OCI-M2 (cell line): Measurements from ENCODE around the gene RAD51B.

Experiments used
- DNase-seq: peaks from one replicate; lab custom pipeline; 2025; ENCODE audit not compliant: unreplicated experiment; lab: John Stamatoyannopoulos, UW

Gene RAD51B

GRCh38 chr14:68263563-68264259, 444.1 kb downstream of the RAD51B start:
- DNase-seq, result no peak

DNA sequence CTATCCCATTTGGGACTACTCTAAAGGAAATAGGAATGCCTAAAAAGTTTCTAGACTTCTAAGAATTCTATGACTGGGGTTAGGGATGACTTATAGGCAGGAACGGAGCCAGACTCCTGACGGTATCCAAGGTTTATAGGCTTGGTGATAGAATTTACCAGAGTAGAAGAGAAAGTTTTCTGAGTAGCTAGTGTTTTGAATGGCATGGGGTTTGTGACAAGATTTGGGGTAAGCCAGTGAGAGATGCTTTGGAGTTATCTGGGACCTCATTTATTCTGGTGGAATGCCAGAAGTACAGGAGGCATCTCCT, 444.6 kb downstream of the RAD51B start:
- DNase-seq, result no peak

DNA sequence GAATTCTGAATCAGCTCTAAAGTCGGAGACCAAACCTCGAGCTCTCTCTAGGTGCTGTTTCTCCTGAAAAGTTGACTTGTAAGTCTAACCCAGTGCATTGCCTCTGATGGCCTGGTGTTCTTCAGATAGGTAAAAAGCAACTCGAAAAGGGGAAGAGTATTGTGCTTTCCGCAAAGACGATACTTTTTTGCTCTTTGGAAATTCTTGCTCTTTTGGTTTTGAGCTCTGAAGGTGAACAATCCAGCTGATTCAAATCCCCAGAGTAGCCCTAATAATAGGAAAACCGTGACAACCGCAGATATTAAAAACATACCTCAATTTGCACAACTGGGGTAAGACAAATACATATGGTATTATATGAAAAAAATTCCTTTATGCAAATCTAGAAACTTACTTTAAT, 447.4 kb downstream of the RAD51B start:
- DNase-seq, result no peak

DNA sequence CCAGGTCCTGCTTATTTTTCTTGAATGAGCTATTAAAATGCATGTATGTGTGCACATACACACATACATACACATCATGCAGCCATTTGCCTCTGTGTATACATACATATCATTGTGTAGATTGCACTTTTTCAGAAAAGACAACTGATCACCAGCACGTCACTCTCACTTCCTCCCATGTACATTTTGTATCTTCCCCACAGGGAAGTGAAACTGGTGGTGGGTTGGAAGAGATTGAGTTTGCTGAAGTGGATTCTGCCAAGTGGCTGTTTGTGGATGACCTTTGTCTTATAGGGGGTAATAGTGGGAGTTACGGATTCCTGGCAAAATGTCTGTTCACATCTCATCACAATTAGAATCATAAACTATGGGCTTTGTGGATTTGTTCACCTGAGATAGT, 448.6 kb downstream of the RAD51B start:
- DNase-seq, result no peak

GRCh38 chr14:68268719-68269118, 449.1 kb downstream of the RAD51B start:
- DNase-seq, result no peak

DNA sequence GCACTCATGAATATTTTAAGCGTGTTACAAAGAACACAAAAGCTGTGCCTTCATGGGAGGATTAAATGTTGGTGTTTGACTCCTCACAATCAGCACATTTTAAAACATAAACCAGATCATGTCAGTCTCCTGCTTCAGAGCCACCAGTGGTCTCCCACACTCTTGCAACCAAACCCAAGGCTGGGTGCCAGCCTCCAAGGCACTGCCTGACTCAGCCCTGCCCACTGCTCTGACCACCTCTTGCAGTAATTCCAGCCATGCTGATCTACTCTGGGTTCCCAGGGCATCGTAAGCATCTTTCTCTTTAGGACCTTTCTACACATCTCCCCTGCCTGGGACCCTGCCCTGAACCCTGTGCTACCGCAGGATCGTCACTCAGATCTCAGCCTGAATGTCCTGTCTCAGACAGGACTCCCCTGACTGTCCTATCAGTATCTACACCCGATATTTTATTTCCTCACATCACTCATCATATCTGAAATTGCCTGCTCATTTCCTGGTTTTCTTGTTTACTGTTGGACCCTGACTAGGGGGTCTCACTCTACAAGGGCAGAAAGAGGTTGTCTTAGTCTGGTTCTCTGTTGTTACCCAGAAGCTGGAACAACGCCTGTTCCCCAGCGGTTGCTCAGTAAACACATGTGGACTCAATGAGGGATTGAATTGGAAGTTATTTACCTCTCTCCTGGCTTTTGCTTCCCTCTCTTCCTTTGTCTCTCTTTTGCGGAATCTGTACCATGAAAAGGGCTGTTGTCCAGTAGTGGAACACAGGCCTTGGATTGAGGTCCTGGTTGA, 449.8 kb downstream of the RAD51B start:
- no peak for DNase-seq

DNA sequence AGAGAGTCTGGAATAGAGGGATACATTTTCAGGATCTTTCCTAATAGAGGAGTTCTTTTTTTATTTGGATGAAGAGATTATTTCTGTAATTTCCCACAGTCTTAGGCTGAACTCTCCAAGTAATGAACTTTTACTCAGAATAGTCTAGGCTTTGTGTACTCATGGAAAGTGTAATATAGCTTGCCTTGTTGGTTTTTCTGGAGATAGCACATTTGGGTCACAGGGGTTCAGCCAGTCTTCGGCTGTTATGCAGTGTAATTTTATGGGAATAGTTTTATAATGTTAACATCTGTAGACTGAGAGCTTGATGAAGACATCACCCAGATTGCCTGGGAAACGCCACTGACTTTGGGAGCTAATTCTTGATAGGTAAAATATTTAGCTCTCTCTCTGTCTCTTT, 450.8 kb downstream of the RAD51B start:
- DNase-seq, result no peak

GRCh38 chr14:68271913-68272391, 452.4 kb downstream of the RAD51B start:
- DNase-seq, result no peak

DNA sequence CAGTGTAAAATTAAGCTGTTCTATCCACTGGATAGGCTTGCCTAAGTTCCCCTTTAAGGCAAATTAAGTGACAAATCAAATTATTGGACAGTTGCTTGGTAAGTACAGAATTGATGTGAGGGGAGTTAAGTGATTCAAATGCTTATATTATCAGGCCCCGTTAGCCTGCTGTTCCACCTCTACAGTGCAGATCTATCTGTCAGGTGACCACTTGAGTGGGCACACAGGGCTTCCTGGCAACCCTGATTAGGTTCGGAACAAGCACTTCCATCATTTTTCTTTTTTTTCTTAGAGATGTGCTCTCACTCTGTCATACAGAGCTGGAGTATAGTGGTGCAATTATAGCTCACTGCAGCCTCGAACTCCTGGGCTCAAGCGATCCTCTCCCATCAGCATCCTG, 453.8 kb downstream of the RAD51B start:
- DNase-seq, result no peak

GRCh38 chr14:68274725-68275124, 455.1 kb downstream of the RAD51B start:
- DNase-seq, result no peak

- DNase-seq, result no peak
Measured at GRCh38 chr14:68278576-68279436, 459.2 kb downstream of the RAD51B start.

- no peak for DNase-seq
Measured at GRCh38 chr14:68279437-68279720, 459.8 kb downstream of the RAD51B start.

DNA sequence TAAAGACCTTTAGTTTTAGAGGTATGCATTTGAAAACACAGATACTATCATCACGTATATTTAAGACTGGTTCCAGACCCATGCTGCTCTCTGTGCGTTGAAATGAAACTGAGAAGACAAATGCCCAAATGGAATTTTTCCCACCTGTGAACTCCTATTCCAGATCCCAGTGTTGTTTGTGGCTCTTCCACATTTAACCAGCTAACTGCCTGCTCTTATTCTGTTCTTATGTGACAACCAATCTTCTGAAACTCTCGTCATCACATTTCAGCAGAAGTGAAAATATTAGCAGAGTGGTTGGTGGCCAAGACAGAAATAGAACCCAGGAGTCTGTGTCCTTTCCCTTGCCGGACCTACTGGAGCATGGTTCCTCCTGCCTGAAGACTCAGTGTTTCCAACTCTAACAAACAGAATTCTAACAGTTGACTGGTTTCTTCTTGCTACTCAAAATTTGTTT, 460.2 kb downstream of the RAD51B start:
- no peak for DNase-seq

DNA sequence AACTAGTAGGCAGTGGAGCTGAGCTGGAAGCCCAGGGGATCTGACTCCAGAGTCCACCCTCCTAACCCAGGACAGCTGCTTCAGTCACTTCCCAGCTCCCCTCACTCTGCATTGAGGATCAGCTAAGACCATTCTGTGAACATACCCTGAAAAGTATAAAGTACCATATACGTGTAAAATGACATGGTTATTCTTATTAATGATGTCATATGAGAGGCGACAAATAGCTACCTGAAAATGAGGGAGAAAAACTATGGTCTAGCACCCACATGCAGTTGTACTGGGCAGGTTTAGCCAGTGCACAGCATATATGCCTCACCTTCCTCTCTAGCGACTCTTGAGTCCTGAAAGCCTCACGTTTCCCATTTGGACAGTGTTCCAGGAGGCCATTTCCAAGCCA, 461.9 kb downstream of the RAD51B start:
- DNase-seq, result no peak

DNA sequence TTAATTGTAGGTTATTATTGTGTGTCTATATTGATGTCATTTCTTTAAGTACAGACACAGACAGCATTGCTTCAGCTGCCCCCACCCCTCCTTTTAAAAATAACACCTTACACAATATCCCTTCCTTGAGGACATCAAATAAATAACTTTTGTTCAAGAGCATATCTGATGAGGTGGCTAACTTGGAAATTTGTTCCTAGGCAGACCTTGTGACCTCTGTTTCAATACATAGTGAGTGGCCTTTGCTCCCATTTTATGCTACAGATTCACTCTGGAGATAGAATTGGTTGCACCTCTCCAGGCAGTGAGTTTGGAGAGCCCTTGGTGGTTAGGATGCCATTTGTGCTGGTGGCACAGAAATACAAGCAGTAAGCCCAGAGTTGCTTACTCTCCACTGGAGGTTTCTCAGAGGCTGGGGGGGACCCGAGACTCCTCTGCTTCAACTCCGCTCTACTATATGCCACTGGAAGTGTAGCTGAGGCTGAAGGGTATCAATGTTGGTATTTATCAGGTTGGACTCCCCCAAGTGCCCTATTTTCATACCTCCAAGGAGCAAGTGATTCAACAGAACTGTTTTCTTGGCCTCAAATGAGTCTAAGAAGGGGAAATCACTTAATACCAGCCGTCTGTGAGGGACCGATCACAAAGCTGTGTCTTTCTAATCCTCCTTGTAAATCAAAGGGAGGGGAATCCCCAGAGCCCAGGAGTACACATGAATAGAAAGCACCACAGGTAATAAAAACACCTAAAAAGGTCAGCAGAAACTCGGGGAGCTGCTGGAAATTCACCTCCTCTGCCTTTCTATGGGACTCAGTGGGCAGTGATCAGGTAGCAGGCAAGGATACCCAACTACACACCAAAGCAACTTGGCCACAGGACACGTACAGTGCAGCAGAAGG, 463.1 kb downstream of the RAD51B start:
- no peak for DNase-seq

DNA sequence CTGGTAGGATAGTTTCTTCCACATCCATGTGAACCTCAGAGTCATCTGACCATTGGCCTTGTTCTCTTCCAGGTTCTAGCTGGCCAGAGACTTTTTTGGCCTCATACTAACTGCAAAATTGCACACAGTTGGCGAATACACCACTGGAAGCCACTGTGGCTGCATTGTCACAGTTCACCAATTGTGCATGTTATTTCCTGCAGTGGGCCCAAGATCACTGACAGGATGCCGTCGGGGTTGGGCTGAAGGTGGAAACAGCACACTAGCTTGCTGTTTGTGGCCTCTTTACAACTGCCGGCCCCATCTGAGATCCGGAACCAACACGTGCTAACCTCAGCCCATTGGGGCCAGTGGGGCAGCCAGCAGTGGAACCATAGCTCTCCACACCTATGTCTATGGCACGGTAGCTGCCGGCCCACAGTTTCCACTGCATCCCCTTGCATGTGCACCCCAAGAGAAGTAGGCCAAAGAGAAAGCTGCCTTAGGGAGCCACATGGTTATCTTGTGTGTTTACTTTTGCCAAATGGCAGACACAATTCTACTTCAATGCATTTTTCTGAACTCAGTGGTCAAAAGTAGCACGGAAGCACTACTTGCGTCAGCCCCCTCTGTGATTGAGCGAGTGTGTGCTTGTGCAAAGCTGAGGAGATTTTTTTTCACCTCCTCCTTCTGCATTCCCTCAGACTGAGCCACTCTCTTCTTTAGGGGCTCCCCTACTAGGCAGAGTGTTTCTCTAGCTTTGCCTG, 464.0 kb downstream of the RAD51B start:
- no peak for DNase-seq

DNA sequence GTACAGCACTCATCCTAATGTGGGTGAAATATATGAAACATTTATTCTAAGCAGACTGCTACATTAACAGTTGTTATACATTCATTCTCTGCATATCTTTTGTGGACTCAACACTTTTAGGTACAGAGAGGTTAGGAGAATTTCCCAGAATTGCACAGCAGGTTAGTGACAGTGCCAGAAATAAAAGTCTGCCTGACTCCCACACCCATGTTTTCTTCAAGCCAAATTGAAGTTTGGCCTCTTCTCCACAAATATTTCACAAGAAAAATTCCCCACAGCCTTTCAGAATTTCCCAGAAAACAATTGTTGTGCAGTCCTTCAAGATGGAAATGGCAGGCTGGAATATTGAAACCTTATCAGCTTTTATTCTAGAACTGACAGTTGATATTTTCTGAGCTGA, 464.8 kb downstream of the RAD51B start:
- no peak for DNase-seq

GRCh38 chr14:68284834-68285233, 465.3 kb downstream of the RAD51B start:
- no peak for DNase-seq

DNA sequence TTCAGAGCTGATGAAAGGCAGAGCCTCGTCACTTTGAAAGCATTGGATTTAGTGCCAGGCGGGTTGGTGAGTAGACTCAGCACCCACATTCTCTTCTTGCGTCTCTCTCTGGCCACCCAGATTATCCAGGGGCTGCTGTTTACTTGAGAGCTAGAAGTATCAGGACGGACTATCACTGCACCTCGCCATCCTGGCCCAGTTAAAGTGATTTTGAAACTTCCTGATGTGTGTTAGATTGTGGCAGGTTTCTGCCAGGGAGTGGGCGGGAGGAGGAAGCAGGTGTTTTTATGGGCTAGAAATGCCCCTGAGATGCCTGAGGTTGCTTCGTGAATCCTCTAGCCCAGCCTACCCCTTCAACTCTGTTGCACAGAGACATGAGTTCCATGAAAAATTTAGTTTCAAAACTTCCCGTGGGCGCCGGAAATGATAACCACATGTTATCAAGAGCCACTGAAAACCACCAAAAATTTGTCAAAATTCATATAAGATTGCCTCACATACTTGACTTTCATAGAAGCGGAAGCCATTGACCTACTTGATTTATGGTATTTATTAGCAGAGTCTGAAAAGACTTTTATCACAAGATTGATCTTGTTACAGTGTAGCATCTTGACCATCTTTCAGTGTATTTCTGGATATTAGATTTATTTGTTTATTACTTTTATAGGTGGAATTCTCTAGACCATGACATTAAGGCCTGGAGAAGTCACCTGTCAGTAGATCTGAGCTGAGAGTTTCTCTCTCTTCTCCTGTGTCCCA, 466.0 kb downstream of the RAD51B start:
- no peak for DNase-seq
